H1 (cell line): ENCODE measurements around the gene ZSWIM7. TPM values are rescaled to one million over a fixed set of nuclear protein-coding genes. Genes with fewer than 3 reads are reported as not detected.

ENCODE experiments used
- CTCF ChIA-PET: fragments of 300-600 bp; sonication (Branson Sonifier 250); formaldehyde crosslinking; loops from one replicate; lab custom pipeline; 2021; ENCODE audit not compliant: partially characterized antibody; lab: Charles Lee
- POLR2A ChIA-PET: fragments of 300-600 bp; sonication (Branson Sonifier 250); formaldehyde crosslinking; loops from one replicate; lab custom pipeline; 2021; ENCODE audit warnings: inconsistent platforms; ENCODE audit not compliant: partially characterized antibody; lab: Charles Lee
- DNase-seq, 2 experiments: peaks; one replicate each; pipeline versions ENCODE4 v3.0.0 to v3.0.0-alpha.2; 2010 to 2022; ENCODE audit warnings: low spot score in 2 of 2, low read depth in 1 of 2, mixed read lengths in 1 of 2
- FAIRE-seq: peaks from 2 replicates; lab custom pipeline; 2011; peaks lifted over from hg19 to GRCh38; lab: Jason Lieb, UNC
- H2AFZ ChIP-seq: 2 replicates; pipeline ENCODE4 v1.8.1; 2012; ENCODE audit warnings: low read length, inconsistent platforms
- H2AK5ac ChIP-seq: 2 replicates; pipeline ENCODE4 v1.6.1; 2013; ENCODE audit warnings: low read depth, low read length
- H2BK120ac ChIP-seq: replicated peaks from 2 replicates; pipeline ENCODE3; 2013; ENCODE audit warnings: low read depth, low read length, inconsistent platforms
- H2BK12ac ChIP-seq: 2 replicates; pipeline ENCODE4 v1.6.1; 2013; ENCODE audit warnings: low read depth, low read length
- H2BK15ac ChIP-seq: 2 replicates; pipeline ENCODE4 v1.6.1; 2013; ENCODE audit warnings: low read length
- H2BK20ac ChIP-seq: 2 replicates; pipeline ENCODE4 v1.6.1; 2013; ENCODE audit warnings: low read length
- H2BK5ac ChIP-seq: 2 replicates; pipeline ENCODE4 v1.6.1; 2013; ENCODE audit warnings: low read depth, low read length
- H3K14ac ChIP-seq: 2 replicates; pipeline ENCODE4 v1.6.1; 2013; ENCODE audit warnings: inconsistent platforms; ENCODE audit not compliant: insufficient read length
- H3K18ac ChIP-seq: 2 replicates; pipeline ENCODE4 v1.6.1; 2013; ENCODE audit warnings: low read length; ENCODE audit errors: extremely low read depth
- H3K23ac ChIP-seq: 2 replicates; pipeline ENCODE4 v1.6.1; 2013; ENCODE audit warnings: inconsistent platforms; ENCODE audit not compliant: insufficient read length
- H3K23me2 ChIP-seq: 2 replicates; pipeline ENCODE4 v1.6.1; 2013; ENCODE audit warnings: low read depth, low read length
- H3K27ac ChIP-seq: 2 replicates; pipeline ENCODE4 v1.6.1; 2011; ENCODE audit warnings: low read depth, low read length, inconsistent platforms
- H3K27me3 ChIP-seq, 4 experiments: replicated peaks in 1 of 4; 1 replicate in 1 of 4; 2 replicates in 3 of 4; pipeline versions ENCODE4 v1.6.1 to v1.8.1; 2011 to 2013; ENCODE audit warnings: low read length in 3 of 4, mild to moderate bottlenecking in 3 of 4, inconsistent platforms in 2 of 4, mixed read lengths in 2 of 4, moderate library complexity in 1 of 4; ENCODE audit not compliant: control insufficient read depth in 3 of 4, insufficient read depth in 3 of 4; ENCODE audit errors: extremely low read depth in 1 of 4
- H3K36me3 ChIP-seq, 4 experiments: 2 replicates each; pipeline versions ENCODE4 v1.6.1 to v1.8.1; 2011 to 2013; ENCODE audit warnings: mild to moderate bottlenecking in 4 of 4, low read length in 3 of 4, moderate library complexity in 2 of 4, control low read depth in 1 of 4, inconsistent platforms in 1 of 4; ENCODE audit not compliant: insufficient read depth in 4 of 4, control insufficient read depth in 2 of 4
- H3K4ac ChIP-seq: replicated peaks from 2 replicates; pipeline ENCODE3; 2013; ENCODE audit warnings: low read length, low read depth, mixed read lengths, inconsistent platforms; ENCODE audit not compliant: insufficient read length
- H3K4me1 ChIP-seq, 4 experiments: replicated peaks in 1 of 4; 1 replicate in 1 of 4; 2 replicates in 3 of 4; pipeline versions ENCODE4 v1.6.1 to v1.8.1; 2011 to 2013; ENCODE audit warnings: low read length in 3 of 4, inconsistent platforms in 2 of 4, mixed read lengths in 1 of 4; ENCODE audit not compliant: insufficient read depth in 4 of 4, control insufficient read depth in 3 of 4
- H3K4me2 ChIP-seq, 2 experiments: 2 replicates each; pipeline versions ENCODE4 v1.6.1 to v1.8.1; 2011 to 2013; ENCODE audit warnings: low read depth in 2 of 2, low read length in 2 of 2, control low read depth in 1 of 2, inconsistent platforms in 1 of 2, mild to moderate bottlenecking in 1 of 2; ENCODE audit not compliant: insufficient read depth in 1 of 2
- H3K4me3 ChIP-seq, 4 experiments: fragments of 200-600, 300-600 bp in 1 of 4; sonication (generic), shearing (Covaris generic), sonication (Bioruptor Twin) in 1 of 4; 2 replicates each; pipeline versions ENCODE4 v1.5.1 to v1.8.1; 2011 to 2016; ENCODE audit warnings: low read length in 4 of 4, low read depth in 3 of 4, control low read depth in 2 of 4, inconsistent platforms in 2 of 4, mild to moderate bottlenecking in 2 of 4, mixed read lengths in 1 of 4, moderate library complexity in 1 of 4; ENCODE audit not compliant: insufficient read depth in 2 of 4; ENCODE audit errors: extremely low read depth in 1 of 4
- H3K56ac ChIP-seq: replicated peaks from 2 replicates; pipeline ENCODE3; 2013; ENCODE audit warnings: low read depth, mild to moderate bottlenecking, mixed read lengths, low read length, inconsistent platforms; ENCODE audit not compliant: insufficient read length
- H3K79me1 ChIP-seq: 2 replicates; pipeline ENCODE4 v1.6.1; 2013; ENCODE audit warnings: low read depth, low read length, control low read depth
- H3K79me2 ChIP-seq, 2 experiments: 2 replicates each; pipeline versions ENCODE4 v1.6.1 to v1.8.1; 2012 to 2013; ENCODE audit warnings: low read length in 2 of 2, mild to moderate bottlenecking in 2 of 2, inconsistent platforms in 1 of 2; ENCODE audit not compliant: insufficient read depth in 2 of 2, control insufficient read depth in 1 of 2
- H3K9ac ChIP-seq, 4 experiments: replicated peaks in 1 of 4; 1 replicate in 1 of 4; 2 replicates in 3 of 4; pipeline versions ENCODE4 v1.6.1 to v1.8.1; 2011 to 2013; ENCODE audit warnings: low read depth in 3 of 4, low read length in 3 of 4, control low read depth in 2 of 4, mild to moderate bottlenecking in 2 of 4, moderate library complexity in 2 of 4, inconsistent platforms in 1 of 4; ENCODE audit errors: extremely low read depth in 1 of 4
- H3K9me3 ChIP-seq, 2 experiments: 2 replicates each; pipeline versions ENCODE4 v1.6.1 to v1.8.1; 2012 to 2013; ENCODE audit warnings: mild to moderate bottlenecking in 2 of 2, moderate library complexity in 2 of 2, control low read depth in 1 of 2, inconsistent platforms in 1 of 2, low read depth in 1 of 2, low read length in 1 of 2, mixed read lengths in 1 of 2; ENCODE audit not compliant: insufficient read depth in 2 of 2
- H4K20me1 ChIP-seq, 2 experiments: replicated peaks in 1 of 2; 2 replicates each; pipeline versions ENCODE3 to v1.8.1; 2011 to 2013; ENCODE audit warnings: inconsistent platforms in 2 of 2, low read length in 2 of 2, mild to moderate bottlenecking in 1 of 2; ENCODE audit not compliant: insufficient read depth in 2 of 2, control insufficient read depth in 1 of 2
- H4K5ac ChIP-seq: 2 replicates; pipeline ENCODE4 v1.6.1; 2013; ENCODE audit warnings: low read length, low read depth, mixed read lengths, inconsistent platforms; ENCODE audit not compliant: insufficient read length
- H4K8ac ChIP-seq: 2 replicates; pipeline ENCODE4 v1.8.0; 2013; ENCODE audit warnings: mild to moderate bottlenecking, moderate library complexity, low read length, inconsistent platforms; ENCODE audit not compliant: insufficient read depth; ENCODE audit errors: extremely low read depth
- H4K91ac ChIP-seq: replicated peaks from 2 replicates; pipeline ENCODE3; 2013; ENCODE audit warnings: low read length, mixed read lengths, inconsistent platforms; ENCODE audit not compliant: insufficient read length
- BACH1 ChIP-seq: IDR thresholded peaks from 2 replicates; pipeline ENCODE4 v1.6.1; 2012; ENCODE audit warnings: low read length, improper control_type of control experiment
- E2F6 ChIP-seq: IDR thresholded peaks from 2 replicates; pipeline ENCODE4 v1.6.1; 2012; ENCODE audit warnings: inconsistent platforms
- GTF2F1 ChIP-seq: IDR thresholded peaks from 2 replicates; pipeline ENCODE4 v1.6.1; 2012; ENCODE audit warnings: low read depth, low read length, improper control_type of control experiment, borderline replicate concordance
- HDAC2 ChIP-seq, 2 experiments: fragments of 300-600 bp in 1 of 2; sonication (generic) in 1 of 2; IDR thresholded peaks; 2 replicates each; pipeline ENCODE4 v1.6.1; 2011 to 2012; ENCODE audit warnings: low read depth in 2 of 2, low read length in 2 of 2, mild to moderate bottlenecking in 2 of 2, moderate library complexity in 2 of 2, borderline replicate concordance in 1 of 2, inconsistent platforms in 1 of 2
- PHF8 ChIP-seq: fragments of 200-600 bp; sonication (generic); conservative IDR thresholded peaks from 2 replicates; pipeline ENCODE4 v1.7.1; 2012; ENCODE audit warnings: low read depth, mild to moderate bottlenecking, inconsistent platforms, low read length, moderate library complexity
- POLR2AphosphoS5 ChIP-seq: IDR thresholded peaks from 2 replicates; pipeline ENCODE4 v1.6.1; 2011; ENCODE audit warnings: low read depth, low read length
- SAP30 ChIP-seq: fragments of 300-600 bp; sonication (generic); IDR thresholded peaks from 2 replicates; pipeline ENCODE4 v1.7.1; 2012; ENCODE audit warnings: low read length, moderate library complexity, mild to moderate bottlenecking, inconsistent platforms; ENCODE audit not compliant: insufficient read depth, insufficient replicate concordance
- SP1 ChIP-seq: IDR thresholded peaks from 2 replicates; pipeline ENCODE4 v1.6.1; 2011; ENCODE audit warnings: low read depth, low read length
- SP4 ChIP-seq: IDR thresholded peaks from 2 replicates; pipeline ENCODE4 v1.6.1; 2012; ENCODE audit warnings: low read length, inconsistent platforms
- TAF7 ChIP-seq: optimal IDR thresholded peaks from 2 replicates; pipeline ENCODE3; 2011; ENCODE audit warnings: low read depth, mild to moderate bottlenecking, inconsistent platforms, low read length, moderate library complexity, borderline replicate concordance
- ZNF274 ChIP-seq: IDR thresholded peaks from 2 replicates; pipeline ENCODE4 v1.7.0; 2012; ENCODE audit warnings: low read length, borderline replicate concordance; ENCODE audit errors: extremely low read depth
- WGBS, 2 experiments: shearing (Covaris generic) in 1 of 2; methylation state at CpG; one replicate each; pipeline versions ENCODE4 v1.1.6 to v1.1.7; 2013 to 2015; ENCODE audit warnings: low lambda C conversion rate in 2 of 2, mixed read lengths in 2 of 2, inconsistent platforms in 1 of 2, low coverage in 1 of 2, missing lambda C conversion rate in 1 of 2; ENCODE audit not compliant: insufficient replicate concordance in 2 of 2, insufficient coverage in 1 of 2, insufficient read length in 1 of 2; ENCODE audit errors: extremely low coverage in 1 of 2, missing lambda C conversion rate in 1 of 2; 5-methylcytosine and 5-hydroxymethylcytosine counted together
- polyA plus RNA-seq, 7 experiments: library from polyadenylated mRNA; depleted of rRNA in 3 of 7; stranded (reverse) in 5 of 7; unstranded in 2 of 7; fragments of >200 nt in 5 of 7; fragments of 200-250 nt in 2 of 7; gene quantifications; 1 replicate in 5 of 7; 2 replicates in 1 of 7; 4 replicates in 1 of 7; pipeline versions ENCODE4 v1.2.1 to v1.2.3, GENCODE V29; 2011 to 2013; ENCODE audit warnings: missing spikeins in 2 of 7, mixed read lengths in 2 of 7
- total RNA-seq: library from RNA; stranded (reverse); fragmentation: NEBNext Ultra II Directional; extraction: Animal tissue kit (Norgen Biotek cat#: 25700); gene quantifications from 2 replicates; pipeline ENCODE4 v1.2.1, GENCODE V29; 2021

Gene ZSWIM7
- total and polyA plus RNA-seq, 2 of the 8 experiments (the other 6 are each of a cell fraction or from before 2014, with no cell fraction given), result 39.3 to 57.7 TPM

GRCh38 chr17:15971098-15971678 lies 28.3 kb downstream of the ZSWIM7 start:
- H2AFZ ChIP-seq, result no peak overlapping the region
- H3K27me3 ChIP-seq, result no peaks in the 10 kb centered on the region
- H2BK15ac ChIP-seq, result no peak overlapping the region
- no peak overlapping the region for H3K4me2 ChIP-seq
- DNase-seq (no peak), FAIRE-seq (no peak)
- H2BK5ac ChIP-seq, result no peak overlapping the region
- H3K79me1 ChIP-seq, result 0 out of 2 replicates have a peak, but pooled peaks cover 3% of the 10 kb centered on the region
- H3K23ac ChIP-seq, result no peak overlapping the region
- CTCF ChIA-PET, result interaction anchor here (0.7 kb wide), 2 partner anchors 22 to 26 kb away, joined by 3 to 4 read pairs; partner anchors contain the start of gene ADORA2B
- no peak overlapping the region for H3K56ac ChIP-seq
- H3K23me2 ChIP-seq, result peaks cover 5% of the 10 kb centered on the region
- H2BK12ac ChIP-seq, result no peak overlapping the region
- no peak overlapping the region for H4K91ac ChIP-seq
- no peak overlapping the region for H2BK20ac ChIP-seq
- no peak overlapping the region for H3K9ac ChIP-seq
- no peaks in the 10 kb centered on the region for H3K79me2 ChIP-seq
- no peak overlapping the region for H2AK5ac ChIP-seq
- WGBS, 2 experiments, result 88% methylated on average over 5 of the region's 5 CpGs; no CpG with 5 or more reads in 1 of the 2 experiments
- no peak overlapping the region for H3K14ac ChIP-seq
- H3K4ac ChIP-seq, result no peak overlapping the region
- POLR2A ChIA-PET, result interaction anchor here (1.0 to 3.0 kb wide), 5 partner anchors 11 to 409 kb away, joined by 3 to 11 read pairs (median 6); partner anchors contain the start of genes TTC19, UBB and ZSWIM7
- no peak overlapping the region for H3K18ac ChIP-seq
- no peak overlapping the region for H2BK120ac ChIP-seq
- no peaks in the 10 kb centered on the region for H4K20me1 ChIP-seq
- H4K5ac ChIP-seq, result no peak overlapping the region
- H3K9me3 ChIP-seq, result no peaks in the 10 kb centered on the region
- H3K4me1 ChIP-seq, result peaks cover 6 to 22% (median 14%) of the 10 kb centered on the region in 4 experiments
- no peak overlapping the region for H3K4me3 ChIP-seq
- H3K27ac ChIP-seq, result no peak overlapping the region
- no peaks in the 10 kb centered on the region; a peak in 3 of 8 replicates for H3K36me3 ChIP-seq
- no peak overlapping the region for H4K8ac ChIP-seq
- TF ChIP-seq SP1 (no peak), BACH1 (no peak), HDAC2 (IDR thresholded peaks at IDR 0.05; ENCODE audit: borderline replicate concordance in 1 of 2, low read depth in 2 of 2, low read length in 2 of 2) (no peak), TAF7 (no peak), SP4 (no peak), POLR2AphosphoS5 (no peak), E2F6 (no peak), ZNF274 (no peak), GTF2F1 (no peak), PHF8 (no peak), SAP30 (no peak)
